K562 (cell line): Measurements from ENCODE around the gene SSR2. TPM values are rescaled to one million over a fixed set of nuclear protein-coding genes. Genes with fewer than 3 reads are reported as not detected.

Source experiments
- ARID1B ChIP-seq: fragments of 450-650 bp; IDR thresholded peaks from 2 replicates; pipeline ENCODE4 v1.6.1; 2016; ENCODE audit warnings: antibody characterized with exemption, mild to moderate bottlenecking, inconsistent platforms
- BRD4 ChIP-seq: fragments of 200-600 bp; sonication (generic); IDR thresholded peaks from 2 replicates; pipeline ENCODE4 v1.6.1; 2017; ENCODE audit warnings: inconsistent platforms
- FOXM1 ChIP-seq, 2 experiments: fragments of 450-650 bp in 1 of 2; sonication (generic) in 1 of 2; formaldehyde crosslinking in 1 of 2; IDR thresholded peaks; 2 replicates each; pipeline versions ENCODE4 v1.6.1 to v1.9.0; 2017 to 2022; ENCODE audit warnings: low read depth in 2 of 2, mild to moderate bottlenecking in 2 of 2, missing genetic modification reagents in 1 of 2, moderate library complexity in 1 of 2
- HNRNPUL1 ChIP-seq: fragments of 200-400 bp; formaldehyde crosslinking; IDR thresholded peaks from 2 replicates; pipeline ENCODE4 v1.6.1; 2017; ENCODE audit warnings: low read length
- LEF1 ChIP-seq: fragments of 450-650 bp; IDR thresholded peaks from 2 replicates; pipeline ENCODE4 v1.6.1; 2016; ENCODE audit warnings: mild to moderate bottlenecking
- MBD2 ChIP-seq: sonication (generic); IDR thresholded peaks from 2 replicates; pipeline ENCODE4 v1.6.1; 2016; ENCODE audit warnings: low read depth, borderline replicate concordance
- MITF ChIP-seq: IDR thresholded peaks from 2 replicates; pipeline ENCODE4 v1.6.1; 2014; ENCODE audit warnings: antibody characterized with exemption
- NCOA1 ChIP-seq: fragments of 450-650 bp; IDR thresholded peaks from 2 replicates; pipeline ENCODE4 v1.6.1; 2016; ENCODE audit warnings: low read depth
- NFE2L1 ChIP-seq: fragments of 450-650 bp; IDR thresholded peaks from 2 replicates; pipeline ENCODE4 v1.6.1; 2016; ENCODE audit warnings: missing genetic modification characterization, low read depth, mild to moderate bottlenecking, missing compliant biosample characterization, moderate library complexity, borderline replicate concordance
- NUFIP1 ChIP-seq: fragments of 450-650 bp; IDR thresholded peaks from 2 replicates; pipeline ENCODE4 v1.6.1; 2018; ENCODE audit not compliant: partially characterized antibody
- PHB ChIP-seq: fragments of 250-450 bp; sonication (Bioruptor Pico); IDR thresholded peaks from 2 replicates; pipeline ENCODE4 v1.5.0; 2021
- PHB2 ChIP-seq: fragments of 450-650 bp; IDR thresholded peaks from 2 replicates; pipeline ENCODE4 v1.6.1; 2017; ENCODE audit warnings: low read depth
- POLR2A ChIP-seq: fragments of 450-650 bp; conservative IDR thresholded peaks from 2 replicates; pipeline ENCODE4 v1.6.1; 2016
- PRDM10 ChIP-seq: fragments of 450-650 bp; IDR thresholded peaks from 2 replicates; pipeline ENCODE4 v1.6.1; 2018; ENCODE audit not compliant: partially characterized antibody
- PRPF4 ChIP-seq: fragments of 200-400 bp; formaldehyde crosslinking; IDR thresholded peaks from one replicate; pipeline ENCODE4 v1.6.1; 2017; ENCODE audit warnings: low read length, low read depth, mild to moderate bottlenecking; ENCODE audit not compliant: insufficient read depth, poor library complexity, severe bottlenecking
- RAD51 ChIP-seq: fragments of 450-650 bp; IDR thresholded peaks from 2 replicates; pipeline ENCODE4 v1.7.1; 2016; ENCODE audit warnings: low read depth, mild to moderate bottlenecking, borderline replicate concordance
- SREBF1 ChIP-seq: fragments of 150-350 bp; IDR thresholded peaks from 2 replicates; pipeline ENCODE4 v1.6.1; 2014; ENCODE audit warnings: antibody characterized with exemption, low read depth, low read length, borderline replicate concordance
- TEAD4 ChIP-seq, 2 experiments: sonication (generic) in 1 of 2; formaldehyde crosslinking in 1 of 2; IDR thresholded peaks; 2 replicates each; pipeline versions ENCODE4 v1.6.1 to v1.8.0; 2012 to 2022; ENCODE audit warnings: borderline replicate concordance in 1 of 2, inconsistent platforms in 1 of 2, low read length in 1 of 2, mild to moderate bottlenecking in 1 of 2, missing genetic modification reagents in 1 of 2
- ZBTB17 ChIP-seq: fragments of 450-650 bp; formaldehyde crosslinking; IDR thresholded peaks from 2 replicates; pipeline ENCODE4 v1.4.0; 2020; ENCODE audit warnings: mild to moderate bottlenecking
- ZKSCAN1 ChIP-seq: fragments of 150-350 bp; IDR thresholded peaks from 2 replicates; pipeline ENCODE4 v1.6.1; 2016; ENCODE audit warnings: low read depth, low read length
- ZNF217 ChIP-seq: sonication (generic); formaldehyde crosslinking; IDR thresholded peaks from 2 replicates; pipeline ENCODE4 v1.8.0; 2022; ENCODE audit warnings: mild to moderate bottlenecking, missing genetic modification reagents
- ZNF395 ChIP-seq: fragments of 200-800 bp; sonication (Bioruptor generic); IDR thresholded peaks from 2 replicates; pipeline ENCODE4 v1.6.1; 2017; ENCODE audit warnings: missing genetic modification characterization, missing compliant biosample characterization
- polyA plus RNA-seq, 8 experiments: library from polyadenylated mRNA; depleted of rRNA in 4 of 8; stranded (reverse) in 5 of 8; unstranded in 3 of 8; fragments of >200 nt; fragmentation: Nextera tagmentation in 2 of 8; fragmentation: Illumina TruSeq in 1 of 8; extraction: Ambion mirVana in 2 of 8; extraction: Trizol in 1 of 8; gene quantifications; 2 replicates each; pipeline versions ENCODE4 v1.2.1 to v1.2.3, GENCODE V29; 2011 to 2014; ENCODE audit warnings: inconsistent platforms in 1 of 8, missing spikeins in 1 of 8
- total RNA-seq, 7 experiments: library from RNA; depleted of rRNA in 6 of 7; stranded (reverse); fragments of >200 nt in 6 of 7; fragmentation: Illumina TruSeq in 2 of 7; extraction: Trizol in 2 of 7; gene quantifications; 2 replicates each; pipeline versions ENCODE4 v1.2.1 to v1.2.3, GENCODE V29; 2011 to 2021; ENCODE audit warnings: low replicate concordance in 1 of 7

Gene SSR2
- total and polyA plus RNA-seq, 9 of the 15 experiments (the other 6 are each of a cell fraction or from before 2014, with no cell fraction given), result 161 to 411 (median 240) TPM

DNA sequence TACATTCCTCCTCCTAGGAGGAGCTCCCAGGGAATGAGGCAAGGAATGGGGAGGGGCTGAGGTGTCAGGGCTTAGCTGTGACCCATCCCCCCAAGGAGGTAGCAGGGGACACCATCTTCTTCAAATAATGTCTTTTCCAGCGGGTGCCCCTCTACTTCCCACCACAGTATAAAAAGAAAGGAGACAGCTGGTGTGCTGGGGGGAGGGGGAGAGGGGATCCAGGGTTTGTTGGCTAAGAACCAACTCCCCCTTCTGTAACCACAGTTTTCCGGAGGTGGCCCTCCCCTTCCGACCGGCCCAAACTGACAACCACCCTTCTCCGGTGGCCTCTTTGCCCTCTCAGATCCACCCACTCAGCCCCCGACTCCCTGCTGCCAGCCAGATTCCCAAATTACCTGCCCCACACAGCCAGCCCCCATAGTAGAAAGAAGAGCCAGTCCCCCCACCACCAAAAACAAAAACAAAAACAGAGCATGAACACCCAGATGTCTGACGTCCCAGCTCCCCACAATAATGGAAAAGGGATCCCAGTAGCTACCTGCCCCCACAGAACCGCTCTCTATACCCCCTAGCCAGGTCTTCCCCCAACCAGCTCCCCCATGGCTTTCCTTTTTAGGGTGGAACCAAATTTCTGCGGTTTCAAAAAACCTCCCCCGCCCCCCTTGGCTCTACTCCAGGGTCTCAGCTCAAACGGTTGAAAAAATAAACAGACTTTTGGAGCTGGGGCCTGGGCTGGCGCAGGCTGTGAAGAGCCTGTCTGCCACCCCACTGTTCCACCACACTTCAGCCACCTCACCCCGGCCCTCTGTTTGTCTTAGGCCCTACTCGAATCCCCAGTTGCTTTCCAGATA is 44.5 kb downstream of the SSR2 start (continued):
- TF ChIP-seq RAD51 (no peak), LEF1 (peak; percentile 26; the same call in 1 of the 2 replicates), SREBF1 (no peak), NUFIP1 (no peak), ARID1B (peak; percentile 56), HNRNPUL1 (no peak), PHB (CRISPR knock-in tag) (no peak), MBD2 (no peak), ZBTB17 (CRISPR knock-in tag) (no peak), ZKSCAN1 (no peak), PRDM10 (peak; percentile 13), FOXM1 (IDR thresholded peaks at IDR 0.05; ENCODE audit: low read depth) (no peak; the same call in 1 of the 2 replicates), FOXM1 (CRISPR knock-in tag; IDR thresholded peaks at IDR 0.05; ENCODE audit: low read depth) (no peak), BRD4 (peak; percentile 70), MITF (no peak), TEAD4 (IDR thresholded peaks at IDR 0.05; ENCODE audit: low read length) (peak; percentile 3; the same call in 1 of the 2 replicates), TEAD4 (CRISPR knock-in tag; IDR thresholded peaks at IDR 0.05; ENCODE audit: borderline replicate concordance) (no peak), ZNF395 (peak; percentile 61; the same call in 1 of the 2 replicates), NCOA1 (peak; percentile 50; the same call in 1 of the 2 replicates), NFE2L1 (tag) (no peak), PRPF4 (no peak), PHB2 (no peak), POLR2A (peak; percentile 44; the same call in 1 of the 2 replicates), ZNF217 (CRISPR knock-in tag) (no peak)
